SU-DHL-6 (cell line): ENCODE data around the gene CCNQ.

Experiments
- EZH2phosphoT487 ChIP-seq: fragments of 200-600 bp; sonication (generic), shearing (Covaris generic); conservative IDR thresholded peaks from 2 replicates; pipeline ENCODE4 v1.6.1; 2018; ENCODE audit warnings: mild to moderate bottlenecking, antibody characterized with exemption, low read length, moderate library complexity, mixed read lengths
- TF ChIP-seq, protein P1 (sequence below): fragments of 200-600 bp; sonication (generic); IDR thresholded peaks from one replicate; pipeline ENCODE4 v1.5.1; 2017; ENCODE audit warnings: antibody characterized with exemption, mild to moderate bottlenecking, low read length, moderate library complexity; ENCODE audit not compliant: insufficient read depth, poor library complexity, severe bottlenecking

DNA sequence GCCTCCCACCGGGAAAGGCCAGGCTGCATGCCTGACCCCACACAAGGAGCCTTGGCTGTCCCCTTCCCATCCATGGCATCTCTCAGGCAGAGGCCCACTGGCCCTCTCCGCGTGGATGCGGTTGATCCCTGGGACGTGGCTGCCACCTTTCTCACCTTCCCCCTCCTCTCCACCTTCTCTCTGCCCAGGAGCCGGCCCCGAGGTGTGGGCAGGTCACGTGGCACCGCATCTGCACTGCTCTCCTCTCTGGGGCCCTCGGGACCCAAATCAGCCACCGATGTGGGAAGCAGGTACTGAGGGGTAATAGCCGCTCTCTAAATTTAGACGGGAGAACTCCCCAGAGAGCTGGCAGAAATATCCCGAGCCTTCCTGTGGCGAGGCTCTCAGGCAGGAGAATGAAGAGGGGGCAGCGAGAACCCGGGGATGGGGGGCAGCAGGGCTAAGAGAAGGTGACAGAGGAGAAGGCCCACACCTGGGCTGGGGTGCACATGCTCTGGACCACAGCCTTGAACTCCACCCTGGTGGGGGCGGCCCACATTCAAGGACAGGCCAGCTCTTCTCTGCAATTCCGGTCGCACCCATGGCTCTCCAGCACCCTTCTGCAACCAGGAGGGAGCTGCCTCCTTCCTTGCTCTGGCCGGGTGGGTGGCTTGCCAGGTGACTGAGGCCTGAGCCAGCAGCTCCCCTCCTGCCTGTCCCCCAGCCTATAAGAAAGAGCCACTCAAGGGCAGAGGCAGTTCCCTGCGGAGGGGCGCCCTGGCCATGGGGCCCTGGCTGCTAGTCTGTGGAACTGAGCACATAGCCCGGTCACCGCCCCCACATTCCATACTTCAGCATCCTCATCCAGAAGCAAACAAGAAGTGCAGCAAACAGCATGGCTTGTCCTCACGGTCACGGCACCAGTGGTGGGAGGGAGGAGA, 38.4 kb upstream of the CCNQ start:
- TF ChIP-seq, protein P1, sequence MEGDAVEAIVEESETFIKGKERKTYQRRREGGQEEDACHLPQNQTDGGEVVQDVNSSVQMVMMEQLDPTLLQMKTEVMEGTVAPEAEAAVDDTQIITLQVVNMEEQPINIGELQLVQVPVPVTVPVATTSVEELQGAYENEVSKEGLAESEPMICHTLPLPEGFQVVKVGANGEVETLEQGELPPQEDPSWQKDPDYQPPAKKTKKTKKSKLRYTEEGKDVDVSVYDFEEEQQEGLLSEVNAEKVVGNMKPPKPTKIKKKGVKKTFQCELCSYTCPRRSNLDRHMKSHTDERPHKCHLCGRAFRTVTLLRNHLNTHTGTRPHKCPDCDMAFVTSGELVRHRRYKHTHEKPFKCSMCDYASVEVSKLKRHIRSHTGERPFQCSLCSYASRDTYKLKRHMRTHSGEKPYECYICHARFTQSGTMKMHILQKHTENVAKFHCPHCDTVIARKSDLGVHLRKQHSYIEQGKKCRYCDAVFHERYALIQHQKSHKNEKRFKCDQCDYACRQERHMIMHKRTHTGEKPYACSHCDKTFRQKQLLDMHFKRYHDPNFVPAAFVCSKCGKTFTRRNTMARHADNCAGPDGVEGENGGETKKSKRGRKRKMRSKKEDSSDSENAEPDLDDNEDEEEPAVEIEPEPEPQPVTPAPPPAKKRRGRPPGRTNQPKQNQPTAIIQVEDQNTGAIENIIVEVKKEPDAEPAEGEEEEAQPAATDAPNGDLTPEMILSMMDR, result no peak
- TF ChIP-seq EZH2phosphoT487, result no peak
